Ovary (tissue), 9 donors: ENCODE measurements around the gene FANCM. TPM values are rescaled to one million over a fixed set of nuclear protein-coding genes. Genes with fewer than 3 reads are reported as not detected.

ENCODE experiments used
- DNase-seq, 5 donors: peaks; one replicate each; pipeline ENCODE4 v3.0.0-alpha.2; 2019 to 2020
- H3K27ac ChIP-seq, 2 donors: fragments of 200-600 bp; one replicate each; pipeline versions ENCODE4 v1.5.1 to v1.8.0; 2019 to 2022
- H3K27me3 ChIP-seq: fragments of 200-600 bp; one replicate; pipeline ENCODE4 v1.8.0; 2022
- H3K36me3 ChIP-seq: fragments of 200-600 bp; sonication (generic); one replicate; pipeline ENCODE4 v1.5.1; 2019
- H3K4me1 ChIP-seq: one replicate; pipeline ENCODE4 v1.8.1; 2013; ENCODE audit warnings: mild to moderate bottlenecking, moderate library complexity; ENCODE audit not compliant: insufficient read depth
- H3K4me3 ChIP-seq: fragments of 200-600 bp; sonication (generic); one replicate; pipeline ENCODE4 v1.5.1; 2017
- H3K9me3 ChIP-seq, 2 donors: fragments of 200-600 bp in 1 of 2; sonication (generic) in 1 of 2; one replicate each; pipeline versions ENCODE4 v1.5.1 to v1.8.1; 2013 to 2019; ENCODE audit warnings: mild to moderate bottlenecking in 1 of 2, moderate library complexity in 1 of 2
- CTCF ChIP-seq, 3 donors: fragments of 450-650 bp in 2 of 3; fragments of 200-600 bp in 1 of 3; IDR thresholded peaks; one replicate each; pipeline versions ENCODE4 v1.5.1 to v1.8.0; 2016 to 2022; ENCODE audit warnings: antibody characterized with exemption in 3 of 3, mild to moderate bottlenecking in 1 of 3
- EP300 ChIP-seq: sonication (generic); formaldehyde crosslinking; IDR thresholded peaks from one replicate; pipeline ENCODE4 v1.6.1; 2017; ENCODE audit warnings: antibody characterized with exemption
- POLR2A ChIP-seq: fragments of 450-650 bp; IDR thresholded peaks from one replicate; pipeline ENCODE4 v1.6.1; 2017; ENCODE audit warnings: antibody characterized with exemption, mild to moderate bottlenecking, moderate library complexity
- WGBS, 3 donors: extraction: QIAGEN DNeasy Blood & Tissue Kit in 1 of 3; methylation state at CpG; one replicate each; pipeline versions ENCODE4 v1.1.5 to v1.1.7; 2013 to 2017; 5-methylcytosine and 5-hydroxymethylcytosine counted together
- intact Hi-C, 4 donors: fragments of 100-400 bp; cut with DNase I; formaldehyde crosslinking; loops; one replicate each; pipeline versions ENCODE4 v1.11.0 to v1.15.1; 2022 to 2023
- polyA plus RNA-seq, 2 donors: library from polyadenylated mRNA; stranded (reverse); fragments of 200-250 nt in 1 of 2; fragments of 350-450 nt in 1 of 2; fragmentation: Illumina TruSeq in 1 of 2; extraction: RNeasy Lipid Tissue Mini Kit (QIAGEN cat#74804) in 1 of 2; gene quantifications; one replicate each; pipeline ENCODE4 v1.2.3, GENCODE V29; 2013 to 2014
- total RNA-seq, 7 donors: library from RNA; depleted of rRNA in 2 of 7; stranded (reverse); fragments of >200 nt in 2 of 7; fragmentation: NEBNext Ultra II Directional in 3 of 7; extraction: Animal tissue kit (Norgen Biotek cat#: 25700) in 3 of 7; gene quantifications; one replicate each; pipeline versions ENCODE4 v1.1.0 to v1.2.4, GENCODE V29; 2016 to 2023
- donor health status: DM: no; HTN: no; CAD: no; lungs with moderate emphysema.
- donor health status: DM: no; HTN: no; CAD: no.
- donor health status: Bipolar disorder and iron deficiency.
- donor health status: DM: yes; HTN: yes; CAD: no.
- donor health status: DM: no; HTN: no; CAD: no.
- donor health status: DM: yes; HTN: yes; CAD: no.

FANCM gene
- total and polyA plus RNA-seq, 9 donors, result 2.4 to 9.1 (median 5.0) TPM

DNA sequence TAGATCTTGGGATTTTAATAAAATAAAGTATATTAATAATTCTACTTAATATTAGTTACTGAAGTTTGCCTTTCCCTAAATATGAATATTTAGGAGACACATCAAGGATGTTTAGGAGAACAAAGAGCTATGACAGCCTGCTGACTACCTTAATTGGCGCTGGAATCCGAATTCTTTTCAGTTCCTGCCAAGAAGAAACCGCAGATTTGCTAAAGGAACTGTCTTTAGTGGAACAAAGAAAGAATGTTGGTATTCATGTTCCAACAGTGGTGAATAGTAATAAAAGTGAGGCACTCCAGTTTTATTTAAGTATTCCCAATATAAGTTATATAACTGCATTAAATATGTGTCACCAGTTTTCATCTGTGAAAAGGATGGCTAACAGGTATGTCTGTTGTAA, 62.8 kb downstream of the FANCM start:
- TF ChIP-seq CTCF (IDR thresholded peaks at IDR 0.05) (no peak), EP300 (no peak), POLR2A (no peak)
- intact Hi-C loops, result no loop called here
- no peaks in the 10 kb centered on the region for H3K4me1 ChIP-seq
- no peaks in the 10 kb centered on the region for H3K9me3 ChIP-seq
- WGBS, 3 donors, result 17 to 26% (median 21%) methylated on average over 3 of the region's 3 CpGs
- no peaks in the 10 kb centered on the region for H3K27me3 ChIP-seq
- no peak for DNase-seq
- no peaks in the 10 kb centered on the region for H3K36me3 ChIP-seq
- H3K27ac ChIP-seq, result no peak overlapping the region
- no peak overlapping the region for H3K4me3 ChIP-seq

DNA sequence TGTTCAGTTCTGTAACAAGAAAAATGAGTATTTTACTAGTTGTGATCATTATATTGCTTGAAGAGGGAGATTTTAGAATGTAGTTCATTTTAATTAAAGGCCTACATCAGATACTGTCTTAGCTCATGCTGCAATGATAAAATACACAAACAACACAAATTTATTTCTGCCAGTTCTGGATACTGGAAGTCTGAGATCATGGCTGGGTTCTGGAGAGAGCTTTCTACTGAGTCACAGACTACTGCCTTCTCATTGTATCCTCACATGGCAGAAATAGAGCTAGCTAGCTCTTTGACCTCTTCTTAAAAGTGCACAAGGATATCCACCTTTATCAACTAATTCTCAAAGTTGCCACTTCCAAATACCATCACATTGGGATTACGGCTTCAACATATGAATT, 63.5 kb downstream of the FANCM start:
- intact Hi-C loops, result no loop called here

GRCh38 chr14:45201905-45202304, 66.2 kb downstream of the FANCM start:
- no peaks in the 10 kb centered on the region for H3K27me3 ChIP-seq
- no peak overlapping the region for H3K27ac ChIP-seq
- H3K9me3 ChIP-seq, result no peaks in the 10 kb centered on the region
- H3K4me1 ChIP-seq, result no peaks in the 10 kb centered on the region
- H3K4me3 ChIP-seq, result no peak overlapping the region
- DNase-seq, result no peak
- H3K36me3 ChIP-seq, result no peaks in the 10 kb centered on the region
- TF ChIP-seq POLR2A, result no peak
- TF ChIP-seq EP300, result no peak
- TF ChIP-seq CTCF (IDR thresholded peaks at IDR 0.05), result no peak
- intact Hi-C loops, result no loop called here
- WGBS, 3 donors, result 73 to 80% (median 75%) methylated on average over 1 of the region's 1 CpG

More for the DNA sequence above, 63.5 kb downstream of the FANCM start:
- 83 to 85% (median 84%) methylated on average over 1 of the region's 1 CpG for WGBS, 3 donors
- Histone ChIP-seq H3K4me1 (no peaks in the 10 kb centered on the region), H3K36me3 (no peaks in the 10 kb centered on the region), H3K4me3 (no peak overlapping the region), H3K27me3 (no peaks in the 10 kb centered on the region), H3K27ac (no peak overlapping the region), H3K9me3 (no peaks in the 10 kb centered on the region)
- no peak for DNase-seq
- TF ChIP-seq EP300 (no peak), CTCF (IDR thresholded peaks at IDR 0.05) (no peak)

- TF ChIP-seq POLR2A (no peak), CTCF (IDR thresholded peaks at IDR 0.05) (no peak), EP300 (no peak)
- intact Hi-C loops, result no loop called here
- Histone ChIP-seq H3K9me3 (no peaks in the 10 kb centered on the region), H3K4me3 (no peak overlapping the region), H3K4me1 (no peaks in the 10 kb centered on the region), H3K36me3 (no peaks in the 10 kb centered on the region), H3K27ac (no peak overlapping the region), H3K27me3 (no peaks in the 10 kb centered on the region)
- no peak for DNase-seq
Observed at GRCh38 chr14:45204241-45204640, 68.5 kb downstream of the FANCM start.

- 94 to 99% (median 98%) methylated on average over 1 of the region's 1 CpG for WGBS, 3 donors
- Histone ChIP-seq H3K9me3 (no peaks in the 10 kb centered on the region), H3K27ac (no peak overlapping the region), H3K4me3 (no peak overlapping the region), H3K27me3 (no peaks in the 10 kb centered on the region), H3K4me1 (no peaks in the 10 kb centered on the region), H3K36me3 (no peaks in the 10 kb centered on the region)
- TF ChIP-seq CTCF (IDR thresholded peaks at IDR 0.05) (no peak), POLR2A (no peak), EP300 (no peak)
- no peak for DNase-seq
- intact Hi-C loops, result no loop called here
Observed at GRCh38 chr14:45210159-45210558, 74.4 kb downstream of the FANCM start.
